ENCODE data around the gene SLC25A13. TPM values are rescaled to one million over a fixed set of nuclear protein-coding genes. Genes with fewer than 3 reads are reported as not detected.

The SLC25A13 gene
- polyA plus RNA-seq, 1 of the 3 experiments (the other 2 are of a cell fraction): 16.0 TPM

DNA sequence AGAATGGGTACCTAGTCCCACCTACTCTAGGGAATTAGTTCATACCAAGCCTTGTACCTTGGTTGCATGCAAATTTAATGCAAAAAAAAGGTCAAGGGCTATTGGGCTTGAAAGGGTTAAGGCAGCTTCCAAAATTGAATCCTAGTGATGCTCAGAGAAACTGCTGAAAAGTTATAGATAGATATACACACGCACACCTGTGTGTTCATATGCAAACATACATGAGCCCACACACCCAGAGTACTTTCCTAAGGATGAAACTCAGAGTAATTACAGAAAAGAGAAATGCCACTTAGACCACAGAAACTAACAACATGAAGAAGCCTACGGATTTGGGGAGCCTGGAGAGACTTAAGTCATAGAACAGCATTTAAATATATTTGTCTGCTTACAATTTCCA is 1.5 kb downstream of the SLC25A13 start:
- no peak overlapping the region for H2AFZ ChIP-seq (ENCODE audit: low read depth)
- peak overlapping the region; percentile 91 to 93; a peak in 3 of 4 replicates for H3K27ac ChIP-seq (ENCODE audit: low read depth in 2 of 2, low read length in 1 of 2)
- H4K20me1 ChIP-seq (ENCODE audit: insufficient read depth): peaks cover 23% of the 10 kb centered on the region
- no peaks in the 10 kb centered on the region for H3F3A ChIP-seq (replicated peaks; ENCODE audit: insufficient read depth)
- no peaks in the 10 kb centered on the region for H3K36me3 ChIP-seq (replicated peaks in 1 of 2; ENCODE audit: control insufficient read depth in 1 of 2, insufficient read depth in 2 of 2, low read length in 1 of 2)
- peak overlapping the region; percentile 91; the same call in 1 of the 2 replicates for H3K9ac ChIP-seq
- H3K79me2 ChIP-seq (ENCODE audit: insufficient read depth): peaks cover 52% of the 10 kb centered on the region
- TF ChIP-seq GABPA (IDR thresholded peaks at IDR 0.05; ENCODE audit: low read depth) (no peak), POLR2AphosphoS5 (IDR thresholded peaks at IDR 0.05; ENCODE audit: low read depth, low read length) (no peak), GATA2 (CRISPR knock-in tag; IDR thresholded peaks at IDR 0.05) (no peak), RFX5 (IDR thresholded peaks at IDR 0.05; ENCODE audit: low read length) (no peak), EZH2phosphoT487 (IDR thresholded peaks at IDR 0.05; ENCODE audit: borderline replicate concordance, low read depth) (no peak), FOXM1 (IDR thresholded peaks at IDR 0.05; ENCODE audit: low read depth) (no peak), RXRA (IDR thresholded peaks at IDR 0.05; ENCODE audit: borderline replicate concordance, low read depth) (no peak), CHD2 (IDR thresholded peaks at IDR 0.05; ENCODE audit: low read length, partially characterized antibody) (no peak)
- TF ChIP-seq, protein P1, sequence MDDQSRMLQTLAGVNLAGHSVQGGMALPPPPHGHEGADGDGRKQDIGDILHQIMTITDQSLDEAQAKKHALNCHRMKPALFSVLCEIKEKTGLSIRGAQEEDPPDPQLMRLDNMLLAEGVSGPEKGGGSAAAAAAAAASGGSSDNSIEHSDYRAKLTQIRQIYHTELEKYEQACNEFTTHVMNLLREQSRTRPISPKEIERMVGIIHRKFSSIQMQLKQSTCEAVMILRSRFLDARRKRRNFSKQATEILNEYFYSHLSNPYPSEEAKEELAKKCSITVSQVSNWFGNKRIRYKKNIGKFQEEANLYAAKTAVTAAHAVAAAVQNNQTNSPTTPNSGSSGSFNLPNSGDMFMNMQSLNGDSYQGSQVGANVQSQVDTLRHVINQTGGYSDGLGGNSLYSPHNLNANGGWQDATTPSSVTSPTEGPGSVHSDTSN (IDR thresholded peaks at IDR 0.05): no peak
- no peak for DNase-seq
- 63% methylated on average over 2 of the region's 2 CpGs for WGBS (ENCODE audit: low lambda C conversion rate)
- CTCF ChIA-PET: no interaction called here
- POLR2A ChIA-PET: no interaction called here
- H3K9me3 ChIP-seq: no peaks in the 10 kb centered on the region
- H3K9me2 ChIP-seq: no peaks in the 10 kb centered on the region
- peak overlapping the region; percentile 93 for H3K4me2 ChIP-seq
- peaks cover 0 to 10% of the 10 kb centered on the region in 2 experiments; a peak in 2 of 4 replicates for H3K4me1 ChIP-seq (ENCODE audit: control insufficient read depth in 1 of 2, insufficient read depth in 2 of 2, low read depth in 1 of 2, low read length in 1 of 2)
- no peaks in the 10 kb centered on the region for H3K27me3 ChIP-seq (ENCODE audit: insufficient read depth)
- H3K4me3 ChIP-seq (ENCODE audit: low read depth in 2 of 2, low read length in 1 of 2): peak overlapping the region; percentile 86 to 93

DNA sequence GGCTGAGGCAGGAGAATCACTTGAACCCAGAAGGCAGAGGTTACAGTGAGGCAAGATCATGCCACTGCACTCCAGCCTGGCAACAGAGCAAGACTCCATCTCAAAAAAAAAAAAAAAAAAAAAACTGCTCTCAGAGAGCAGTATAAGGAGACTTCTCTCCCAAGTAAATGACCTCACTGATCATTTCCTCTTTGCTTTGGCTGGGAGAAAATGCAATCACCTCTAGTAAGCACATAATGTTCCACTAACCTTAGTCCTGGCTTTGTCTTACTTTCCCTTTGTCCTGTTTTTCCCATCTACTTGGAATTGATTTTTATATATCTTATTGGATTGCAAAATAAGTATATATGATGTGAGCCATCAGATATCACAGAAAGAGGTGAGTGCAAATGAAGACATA is 2.5 kb downstream of the SLC25A13 start:
- H3K36me3 ChIP-seq (replicated peaks in 1 of 2; ENCODE audit: control insufficient read depth in 1 of 2, insufficient read depth in 2 of 2, low read length in 1 of 2): peaks cover 0 to 6% of the 10 kb centered on the region in 2 experiments
- H3K9me2 ChIP-seq: no peaks in the 10 kb centered on the region
- H4K20me1 ChIP-seq (ENCODE audit: insufficient read depth): peaks cover 27% of the 10 kb centered on the region
- CTCF ChIA-PET: interaction anchor here (0.6 to 1.9 kb wide), 3 partner anchors 23 to 708 kb away, joined by 3 to 5 read pairs (median 4); no protein-coding TSS in a partner anchor
- H3K79me2 ChIP-seq (ENCODE audit: insufficient read depth): peaks cover 62% of the 10 kb centered on the region
- POLR2A ChIA-PET: no interaction called here
- no peaks in the 10 kb centered on the region for H3F3A ChIP-seq (replicated peaks; ENCODE audit: insufficient read depth)
- H2AFZ ChIP-seq (ENCODE audit: low read depth): no peak overlapping the region
- no peak overlapping the region for H3K4me2 ChIP-seq
- no peak for TF ChIP-seq RAD21 (IDR thresholded peaks at IDR 0.05; ENCODE audit: low read length)
- TF ChIP-seq, protein P1 (IDR thresholded peaks at IDR 0.05): no peak
- TF ChIP-seq SIN3A (IDR thresholded peaks at IDR 0.05; ENCODE audit: borderline replicate concordance, low read depth, low read length): no peak
- TF ChIP-seq TCF12 (IDR thresholded peaks at IDR 0.05): no peak
- no peak for TF ChIP-seq EP300 (IDR thresholded peaks at IDR 0.05; ENCODE audit: borderline replicate concordance in 1 of 2, low read depth in 1 of 2, low read length in 1 of 2)
- TF ChIP-seq, protein P2, sequence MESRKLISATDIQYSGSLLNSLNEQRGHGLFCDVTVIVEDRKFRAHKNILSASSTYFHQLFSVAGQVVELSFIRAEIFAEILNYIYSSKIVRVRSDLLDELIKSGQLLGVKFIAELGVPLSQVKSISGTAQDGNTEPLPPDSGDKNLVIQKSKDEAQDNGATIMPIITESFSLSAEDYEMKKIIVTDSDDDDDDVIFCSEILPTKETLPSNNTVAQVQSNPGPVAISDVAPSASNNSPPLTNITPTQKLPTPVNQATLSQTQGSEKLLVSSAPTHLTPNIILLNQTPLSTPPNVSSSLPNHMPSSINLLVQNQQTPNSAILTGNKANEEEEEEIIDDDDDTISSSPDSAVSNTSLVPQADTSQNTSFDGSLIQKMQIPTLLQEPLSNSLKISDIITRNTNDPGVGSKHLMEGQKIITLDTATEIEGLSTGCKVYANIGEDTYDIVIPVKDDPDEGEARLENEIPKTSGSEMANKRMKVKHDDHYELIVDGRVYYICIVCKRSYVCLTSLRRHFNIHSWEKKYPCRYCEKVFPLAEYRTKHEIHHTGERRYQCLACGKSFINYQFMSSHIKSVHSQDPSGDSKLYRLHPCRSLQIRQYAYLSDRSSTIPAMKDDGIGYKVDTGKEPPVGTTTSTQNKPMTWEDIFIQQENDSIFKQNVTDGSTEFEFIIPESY (IDR thresholded peaks at IDR 0.05; ENCODE audit: borderline replicate concordance, low read depth): no peak
- TF ChIP-seq, protein P3, sequence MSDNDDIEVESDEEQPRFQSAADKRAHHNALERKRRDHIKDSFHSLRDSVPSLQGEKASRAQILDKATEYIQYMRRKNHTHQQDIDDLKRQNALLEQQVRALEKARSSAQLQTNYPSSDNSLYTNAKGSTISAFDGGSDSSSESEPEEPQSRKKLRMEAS (IDR thresholded peaks at IDR 0.05; ENCODE audit: low read depth): no peak
- TF ChIP-seq RCOR1 (IDR thresholded peaks at IDR 0.05; ENCODE audit: low read length): no peak
- no peak overlapping the region for H3K9ac ChIP-seq
- no peak overlapping the region for H3K4me3 ChIP-seq (ENCODE audit: low read depth in 2 of 2, low read length in 1 of 2)
- no peak overlapping the region for H3K27ac ChIP-seq (ENCODE audit: low read depth in 2 of 2, low read length in 1 of 2)
- no peaks in the 10 kb centered on the region for H3K9me3 ChIP-seq
- H3K4me1 ChIP-seq (ENCODE audit: control insufficient read depth in 1 of 2, insufficient read depth in 2 of 2, low read depth in 1 of 2, low read length in 1 of 2): peaks cover 0 to 10% of the 10 kb centered on the region in 2 experiments; a peak in 3 of 4 replicates
- no peaks in the 10 kb centered on the region for H3K27me3 ChIP-seq (ENCODE audit: insufficient read depth)
- no peak for DNase-seq
